GM23248 (cell line): ENCODE data around the gene PEX14. TPM values are rescaled to one million over a fixed set of nuclear protein-coding genes. Genes with fewer than 3 reads are reported as not detected.
A peak's percentile ranks its signal among the peaks of the same experiment; 100 is the strongest.

ENCODE experiments used
- DNase-seq: peaks from one replicate; pipeline ENCODE4 v3.0.0-alpha.2; 2015
- H2AFZ ChIP-seq: fragments of 200-600 bp; sonication (generic); 2 replicates; pipeline ENCODE4 v1.6.1; 2016; ENCODE audit warnings: antibody characterized with exemption
- H3F3A ChIP-seq: fragments of 200-600 bp; sonication (generic); 2 replicates; pipeline ENCODE4 v1.6.1; 2016; ENCODE audit warnings: mild to moderate bottlenecking, antibody characterized with exemption, mixed run types; ENCODE audit not compliant: insufficient read depth
- H3K27ac ChIP-seq: fragments of 200-600 bp; sonication (generic); 2 replicates; pipeline ENCODE4 v1.5.1; 2016; ENCODE audit warnings: mild to moderate bottlenecking
- H3K27me3 ChIP-seq: fragments of 200-600 bp; sonication (generic); replicated peaks from 2 replicates; pipeline ENCODE4 v1.6.1; 2016; ENCODE audit warnings: mild to moderate bottlenecking; ENCODE audit not compliant: insufficient read depth
- H3K36me3 ChIP-seq: fragments of 200-600 bp; sonication (generic); 2 replicates; pipeline ENCODE4 v1.6.1; 2016; ENCODE audit warnings: low read depth, mild to moderate bottlenecking
- H3K4me1 ChIP-seq: fragments of 200-600 bp; sonication (generic); 2 replicates; pipeline ENCODE4 v1.6.1; 2016; ENCODE audit warnings: mild to moderate bottlenecking; ENCODE audit not compliant: insufficient read depth
- H3K4me2 ChIP-seq: fragments of 200-600 bp; sonication (generic); one replicate; pipeline ENCODE4 v1.6.1; 2016; ENCODE audit warnings: mild to moderate bottlenecking; ENCODE audit not compliant: unreplicated experiment
- H3K4me3 ChIP-seq: fragments of 200-600 bp; sonication (generic); 2 replicates; pipeline ENCODE4 v1.5.1; 2016; ENCODE audit warnings: mild to moderate bottlenecking
- H3K79me2 ChIP-seq: fragments of 200-600 bp; sonication (generic); 2 replicates; pipeline ENCODE4 v1.6.1; 2016; ENCODE audit warnings: mild to moderate bottlenecking; ENCODE audit not compliant: insufficient read depth
- H3K9ac ChIP-seq: fragments of 200-600 bp; sonication (generic); 2 replicates; pipeline ENCODE4 v1.6.1; 2016; ENCODE audit warnings: mild to moderate bottlenecking
- H3K9me2 ChIP-seq: fragments of 200-600 bp; sonication (generic); 2 replicates; pipeline ENCODE4 v1.6.1; 2016; ENCODE audit warnings: mixed run types, mild to moderate bottlenecking, moderate library complexity; ENCODE audit not compliant: insufficient read depth
- H3K9me3 ChIP-seq: fragments of 200-600 bp; sonication (generic); one replicate; pipeline ENCODE4 v1.6.1; 2017; ENCODE audit warnings: low read depth
- H4K20me1 ChIP-seq: fragments of 200-600 bp; sonication (generic); 2 replicates; pipeline ENCODE4 v1.6.0; 2016; ENCODE audit not compliant: insufficient read depth
- EZH2 ChIP-seq: fragments of 200-600 bp; sonication (generic); IDR thresholded peaks from 2 replicates; pipeline ENCODE4 v1.6.1; 2018; ENCODE audit warnings: antibody characterized with exemption, mild to moderate bottlenecking; ENCODE audit not compliant: insufficient read depth, poor library complexity, severe bottlenecking
- EZH2phosphoT487 ChIP-seq: fragments of 200-600 bp; sonication (generic); IDR thresholded peaks from 2 replicates; pipeline ENCODE4 v1.6.1; 2018; ENCODE audit warnings: antibody characterized with exemption, moderate library complexity, mild to moderate bottlenecking, low read depth; ENCODE audit not compliant: insufficient read depth
- WGBS, 2 experiments: methylation state at CpG; one replicate each; pipeline ENCODE4 v1.1.6; 2015 to 2017; ENCODE audit warnings: low lambda C conversion rate in 2 of 2, low coverage in 1 of 2; ENCODE audit errors: missing lambda C conversion rate in 2 of 2; 5-methylcytosine and 5-hydroxymethylcytosine counted together
- in situ Hi-C: fragments of 300-500 bp; cut with MboI; formaldehyde crosslinking; loops from 2 replicates; pipeline ENCODE4 v1.15.0; 2020
- polyA plus RNA-seq: library from polyadenylated mRNA; unstranded; fragments of >200 nt; fragmentation: Nextera tagmentation; extraction: Ambion mirVana; gene quantifications from 2 replicates; pipeline ENCODE4 v1.2.1, GENCODE V29; 2016
- total RNA-seq: library from RNA; depleted of rRNA; stranded (reverse); fragments of >200 nt; shearing (Covaris generic); gene quantifications from 2 replicates; pipeline ENCODE4 v1.2.3, GENCODE V29; 2014

The PEX14 gene
- total and polyA plus RNA-seq, 2 experiments from 2014 or later: 13.9 to 20.1 TPM

DNA sequence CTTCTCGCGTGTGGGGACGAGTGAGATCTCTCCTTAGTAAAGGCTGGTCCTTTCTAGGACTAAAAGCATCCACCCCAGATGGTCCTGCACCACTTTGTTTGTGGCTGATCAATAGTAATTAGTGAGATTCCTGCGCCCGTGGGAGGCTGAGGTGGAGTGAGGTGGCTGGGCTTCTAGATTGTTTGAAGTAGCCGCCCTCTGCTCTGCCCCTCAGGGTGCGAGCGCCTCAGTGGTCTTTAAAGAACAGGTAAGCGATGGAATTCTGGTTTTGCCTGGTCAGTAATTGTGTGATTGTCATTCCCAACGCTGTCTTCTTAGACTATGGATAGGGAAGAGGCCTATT lies 20.7 kb downstream of the PEX14 start:
- no peak for DNase-seq
- H3K27me3 ChIP-seq: no peaks in the 10 kb centered on the region
- H4K20me1 ChIP-seq: no peaks in the 10 kb centered on the region
- WGBS, 2 experiments: 61 to 62% methylated on average over 9 to 10 of the region's 10 CpGs
- TF ChIP-seq EZH2 (no peak), EZH2phosphoT487 (no peak)
- H3K36me3 ChIP-seq: no peaks in the 10 kb centered on the region
- H3K4me2 ChIP-seq: peak overlapping the region; percentile 98
- H3K9ac ChIP-seq: peak overlapping the region; percentile 69
- H2AFZ ChIP-seq: peak overlapping the region; percentile 77
- 0 out of 2 replicates have a peak, but pooled peaks cover 4% of the 10 kb centered on the region for H3F3A ChIP-seq
- in situ Hi-C loops: loop anchor here (5.0 kb wide), 1 partner anchor 372 kb away; no protein-coding TSS in a partner anchor
- peak overlapping the region; percentile 45; the same call in 1 of the 2 replicates for H3K27ac ChIP-seq
- no peaks in the 10 kb centered on the region for H3K9me2 ChIP-seq
- peaks cover 90% of the 10 kb centered on the region for H3K79me2 ChIP-seq
- peak overlapping the region; percentile 72 for H3K4me3 ChIP-seq
- no peaks in the 10 kb centered on the region for H3K9me3 ChIP-seq
- peaks cover 10% of the 10 kb centered on the region for H3K4me1 ChIP-seq

DNA sequence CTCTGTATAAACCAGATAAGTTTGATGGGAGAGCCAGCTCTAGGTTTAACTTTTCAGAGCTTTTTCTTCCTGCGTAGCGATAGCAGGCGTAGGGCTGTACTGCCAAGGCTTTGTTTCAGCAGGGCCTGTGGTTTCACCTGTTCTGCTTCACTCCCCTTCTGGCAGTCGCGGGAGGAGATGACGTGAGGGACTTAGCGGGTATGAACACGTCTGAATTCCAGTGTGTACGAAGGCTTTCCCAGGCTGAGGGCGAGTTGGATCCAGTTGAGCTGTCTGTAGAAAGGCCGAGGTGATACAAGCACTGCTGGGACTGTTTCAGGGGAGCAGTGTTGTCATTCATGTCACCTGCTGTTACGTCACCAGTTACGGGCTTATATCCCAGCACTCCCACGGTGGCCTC lies 21.2 kb downstream of the PEX14 start:
- DNase-seq: no peak
- Histone ChIP-seq H3K9ac (no peak overlapping the region), H2AFZ (no peak overlapping the region), H3K36me3 (no peaks in the 10 kb centered on the region), H3K9me3 (no peaks in the 10 kb centered on the region), H3F3A (0 out of 2 replicates have a peak, but pooled peaks cover 4% of the 10 kb centered on the region), H4K20me1 (no peaks in the 10 kb centered on the region), H3K79me2 (peaks cover 90% of the 10 kb centered on the region), H3K27me3 (no peaks in the 10 kb centered on the region), H3K4me1 (peaks cover 10% of the 10 kb centered on the region), H3K4me2 (no peak overlapping the region), H3K4me3 (no peak overlapping the region), H3K27ac (no peak overlapping the region), H3K9me2 (no peaks in the 10 kb centered on the region)
- no peak for TF ChIP-seq EZH2
- no peak for TF ChIP-seq EZH2phosphoT487
- 89 to 90% methylated on average over 14 of the region's 14 CpGs for WGBS, 2 experiments
- in situ Hi-C loops: loop anchor here (5.0 kb wide), 1 partner anchor 371 kb away; no protein-coding TSS in a partner anchor

DNA sequence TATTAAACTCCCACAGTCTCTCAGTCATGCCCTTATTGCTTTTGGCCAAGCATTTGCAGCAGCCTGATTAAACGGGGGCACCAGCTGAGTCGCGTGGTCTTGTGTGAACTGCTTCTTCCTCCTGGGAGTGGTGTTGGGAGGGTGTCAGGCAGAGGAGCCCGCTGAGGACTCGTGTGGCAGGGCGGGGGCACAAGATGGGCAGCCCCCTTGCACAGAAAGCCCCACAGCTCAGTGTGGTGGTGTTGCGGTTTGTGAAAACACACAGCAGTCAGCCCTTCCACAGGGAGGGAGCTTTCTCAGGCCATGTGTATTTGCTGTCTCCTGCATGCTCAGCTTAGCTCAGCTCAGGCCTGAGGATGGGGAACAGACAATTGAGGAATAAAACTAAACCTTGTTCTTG lies 22.4 kb downstream of the PEX14 start:
- 0 out of 2 replicates have a peak, but pooled peaks cover 4% of the 10 kb centered on the region for H3F3A ChIP-seq
- peaks cover 88% of the 10 kb centered on the region for H3K79me2 ChIP-seq
- H3K4me2 ChIP-seq: no peak overlapping the region
- no peak overlapping the region for H3K27ac ChIP-seq
- no peaks in the 10 kb centered on the region; the same call in 1 of the 2 replicates for H4K20me1 ChIP-seq
- no peak overlapping the region for H3K4me3 ChIP-seq
- H3K4me1 ChIP-seq: peaks cover 10% of the 10 kb centered on the region
- in situ Hi-C loops: loop anchor here (5.0 kb wide), 1 partner anchor 370 kb away; no protein-coding TSS in a partner anchor
- TF ChIP-seq EZH2: no peak
- TF ChIP-seq EZH2phosphoT487: no peak
- H3K9ac ChIP-seq: no peak overlapping the region
- no peaks in the 10 kb centered on the region for H3K9me3 ChIP-seq
- H2AFZ ChIP-seq: no peak overlapping the region
- no peaks in the 10 kb centered on the region for H3K36me3 ChIP-seq
- 97 to 99% methylated on average over 7 of the region's 7 CpGs for WGBS, 2 experiments
- no peak for DNase-seq
- no peaks in the 10 kb centered on the region for H3K27me3 ChIP-seq
- no peaks in the 10 kb centered on the region for H3K9me2 ChIP-seq

DNA sequence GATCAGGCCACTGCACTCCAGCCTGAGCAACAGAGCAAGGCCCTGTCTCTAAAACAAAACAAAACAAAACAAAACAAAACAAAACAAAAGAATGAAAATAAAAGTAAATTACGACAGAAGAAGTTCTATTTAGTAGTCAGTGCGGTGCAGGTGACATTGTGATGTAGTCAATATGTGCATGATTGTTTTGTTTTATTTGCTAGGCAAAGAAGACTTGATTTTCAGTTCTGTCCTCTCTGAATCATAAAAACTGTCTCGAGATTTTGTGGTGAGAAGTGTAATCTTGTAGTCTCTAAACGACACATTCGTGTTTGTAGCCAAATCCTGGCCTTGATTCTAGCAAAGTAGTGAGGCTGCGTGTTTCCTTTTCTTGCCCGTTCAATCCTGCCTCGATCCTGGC lies 23.5 kb downstream of the PEX14 start:
- Histone ChIP-seq H3K4me3 (no peak overlapping the region), H3K9me3 (no peaks in the 10 kb centered on the region), H4K20me1 (no peaks in the 10 kb centered on the region; the same call in 1 of the 2 replicates), H3F3A (0 out of 2 replicates have a peak, but pooled peaks cover 4% of the 10 kb centered on the region), H3K9ac (no peak overlapping the region), H3K4me1 (peaks cover 10% of the 10 kb centered on the region), H3K9me2 (no peaks in the 10 kb centered on the region), H3K36me3 (no peaks in the 10 kb centered on the region), H3K27me3 (no peaks in the 10 kb centered on the region), H3K27ac (no peak overlapping the region), H2AFZ (no peak overlapping the region), H3K79me2 (peaks cover 86% of the 10 kb centered on the region), H3K4me2 (no peak overlapping the region)
- in situ Hi-C loops: loop anchor here (5.0 kb wide), 1 partner anchor 369 kb away; no protein-coding TSS in a partner anchor
- no peak for DNase-seq
- 91 to 92% methylated on average over 8 of the region's 8 CpGs for WGBS, 2 experiments
- no peak for TF ChIP-seq EZH2phosphoT487
- TF ChIP-seq EZH2: no peak
